Measurements from ENCODE around the gene TAC3. TPM values are rescaled to one million over a fixed set of nuclear protein-coding genes. Genes with fewer than 3 reads are reported as not detected.

TAC3 gene
- total and polyA plus RNA-seq, 9 donors, result 0.40 to 2.2 TPM; not detected in 7

DNA sequence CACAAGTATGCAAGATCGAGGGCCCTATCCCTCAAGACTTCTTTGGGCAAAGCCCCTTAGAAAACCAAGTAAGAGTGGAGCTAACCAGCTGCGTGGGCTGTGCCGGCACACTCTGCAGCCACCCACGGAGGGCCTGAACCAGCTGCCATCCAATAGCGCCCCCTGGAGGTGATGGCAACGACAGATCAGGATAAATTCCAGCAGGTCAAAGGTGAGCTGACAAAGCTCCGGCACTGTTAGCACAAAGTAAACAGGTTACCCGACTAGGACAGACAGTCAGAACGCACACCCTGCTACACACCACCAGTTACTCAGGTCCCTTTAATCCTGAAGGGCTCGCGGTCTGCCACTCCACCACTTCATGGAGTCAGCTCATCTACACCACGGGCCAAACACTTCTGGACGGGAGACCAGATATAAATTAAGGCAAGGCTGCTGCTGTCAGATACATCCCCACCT, 14.9 kb downstream of the TAC3 start:
- H3K4me1 ChIP-seq (ENCODE audit: insufficient read depth), result peaks cover 3% of the 10 kb centered on the region
- DNase-seq, result peak; percentile 37 to 74 (median 54)
- no peaks in the 10 kb centered on the region for H3K27me3 ChIP-seq
- no peaks in the 10 kb centered on the region for H3K36me3 ChIP-seq
- H3K4me3 ChIP-seq, result no peak overlapping the region
- intact Hi-C loops (cut with DNase I), result no loop called here
- no peaks in the 10 kb centered on the region for H3K9me3 ChIP-seq
- H3K27ac ChIP-seq, result no peak overlapping the region
- 27 to 36% (median 30%) methylated on average over 13 of the region's 13 CpGs for WGBS, 3 donors
- TF ChIP-seq, protein P1, sequence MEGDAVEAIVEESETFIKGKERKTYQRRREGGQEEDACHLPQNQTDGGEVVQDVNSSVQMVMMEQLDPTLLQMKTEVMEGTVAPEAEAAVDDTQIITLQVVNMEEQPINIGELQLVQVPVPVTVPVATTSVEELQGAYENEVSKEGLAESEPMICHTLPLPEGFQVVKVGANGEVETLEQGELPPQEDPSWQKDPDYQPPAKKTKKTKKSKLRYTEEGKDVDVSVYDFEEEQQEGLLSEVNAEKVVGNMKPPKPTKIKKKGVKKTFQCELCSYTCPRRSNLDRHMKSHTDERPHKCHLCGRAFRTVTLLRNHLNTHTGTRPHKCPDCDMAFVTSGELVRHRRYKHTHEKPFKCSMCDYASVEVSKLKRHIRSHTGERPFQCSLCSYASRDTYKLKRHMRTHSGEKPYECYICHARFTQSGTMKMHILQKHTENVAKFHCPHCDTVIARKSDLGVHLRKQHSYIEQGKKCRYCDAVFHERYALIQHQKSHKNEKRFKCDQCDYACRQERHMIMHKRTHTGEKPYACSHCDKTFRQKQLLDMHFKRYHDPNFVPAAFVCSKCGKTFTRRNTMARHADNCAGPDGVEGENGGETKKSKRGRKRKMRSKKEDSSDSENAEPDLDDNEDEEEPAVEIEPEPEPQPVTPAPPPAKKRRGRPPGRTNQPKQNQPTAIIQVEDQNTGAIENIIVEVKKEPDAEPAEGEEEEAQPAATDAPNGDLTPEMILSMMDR (IDR thresholded peaks at IDR 0.05), result peak; percentile 12 to 49 (median 24)
- TF ChIP-seq EP300 (IDR thresholded peaks at IDR 0.05) (no peak), POLR2A (IDR thresholded peaks at IDR 0.05) (no peak)

DNA sequence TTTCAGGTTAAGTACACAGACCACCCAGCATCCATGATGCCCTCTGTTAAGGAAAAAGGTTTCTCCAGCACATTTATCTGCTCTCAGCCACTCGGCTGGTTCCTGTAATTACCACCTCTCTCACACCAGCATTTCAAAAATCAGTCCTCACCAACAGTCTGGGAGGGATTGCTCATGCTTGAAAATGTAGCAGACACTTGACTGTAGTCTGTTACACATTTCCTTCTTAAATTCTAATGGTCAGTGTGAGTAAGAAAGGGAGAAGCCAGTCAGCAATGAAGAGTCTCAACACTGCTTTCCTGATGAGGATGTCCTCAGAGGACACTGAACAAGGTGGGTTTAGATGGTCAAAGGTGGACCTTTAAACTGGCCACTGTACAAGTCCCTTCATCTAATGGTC, 15.9 kb downstream of the TAC3 start:
- DNase-seq, result no peak
- Histone ChIP-seq H3K27ac (no peak overlapping the region), H3K4me1 (ENCODE audit: insufficient read depth) (peaks cover 3% of the 10 kb centered on the region), H3K36me3 (no peaks in the 10 kb centered on the region), H3K4me3 (no peak overlapping the region), H3K27me3 (no peaks in the 10 kb centered on the region), H3K9me3 (no peaks in the 10 kb centered on the region)
- intact Hi-C loops (cut with DNase I), result no loop called here
- WGBS, 3 donors, result 41 to 64% (median 55%) methylated on average over 1 of the region's 1 CpG
- TF ChIP-seq POLR2A (IDR thresholded peaks at IDR 0.05), result no peak
- TF ChIP-seq EP300 (IDR thresholded peaks at IDR 0.05), result no peak
- TF ChIP-seq, protein P1 (IDR thresholded peaks at IDR 0.05), result no peak

DNA sequence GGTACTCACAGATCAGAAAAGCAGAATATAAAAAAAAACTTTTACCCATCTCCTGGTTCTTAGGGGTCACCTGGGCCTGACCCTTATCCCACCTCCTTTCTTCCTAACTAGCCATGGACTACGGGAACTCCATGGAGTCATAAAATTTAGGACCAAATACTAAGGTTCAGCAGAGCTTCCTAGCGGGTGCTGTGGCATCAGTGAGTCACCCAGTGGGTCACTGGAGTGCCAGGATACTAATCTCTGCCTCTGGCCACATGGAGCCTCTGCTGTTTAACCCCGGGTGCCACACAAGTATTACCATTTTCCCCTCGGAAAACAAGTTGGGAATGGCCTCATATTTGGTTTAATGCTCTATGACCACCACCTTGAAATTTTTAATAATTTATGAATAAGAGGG, 16.9 kb downstream of the TAC3 start:
- Histone ChIP-seq H3K4me1 (ENCODE audit: insufficient read depth) (peaks cover 3% of the 10 kb centered on the region), H3K27ac (no peak overlapping the region), H3K36me3 (no peaks in the 10 kb centered on the region), H3K4me3 (no peak overlapping the region), H3K27me3 (no peaks in the 10 kb centered on the region), H3K9me3 (no peaks in the 10 kb centered on the region)
- DNase-seq, result no peak
- 85 to 88% (median 86%) methylated on average over 4 of the region's 4 CpGs for WGBS, 3 donors
- intact Hi-C loops (cut with DNase I), result no loop called here
- TF ChIP-seq EP300 (IDR thresholded peaks at IDR 0.05), result no peak
- TF ChIP-seq POLR2A (IDR thresholded peaks at IDR 0.05), result no peak
- TF ChIP-seq, protein P1 (IDR thresholded peaks at IDR 0.05), result no peak

DNA sequence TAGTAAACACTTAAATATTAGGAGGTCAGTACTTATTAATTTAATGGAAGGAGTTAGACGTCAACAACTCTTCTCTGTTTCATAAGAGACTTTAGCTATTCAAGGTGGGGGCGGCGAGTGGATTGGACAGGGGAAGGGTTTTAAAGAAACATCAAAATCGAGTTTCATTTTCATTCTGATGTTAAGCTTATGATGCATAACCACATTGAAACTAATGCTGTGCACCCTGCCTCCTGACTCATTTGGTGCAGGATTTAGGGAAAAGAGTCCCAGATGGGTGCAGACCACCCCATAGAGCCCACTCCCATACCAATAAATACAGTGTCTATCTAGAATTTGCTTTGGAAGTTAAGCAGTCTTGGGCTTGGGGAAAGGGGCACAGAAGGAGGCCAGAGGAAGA, 17.3 kb downstream of the TAC3 start:
- H3K27me3 ChIP-seq, result no peaks in the 10 kb centered on the region
- H3K4me3 ChIP-seq, result no peak overlapping the region
- peaks cover 3% of the 10 kb centered on the region for H3K4me1 ChIP-seq (ENCODE audit: insufficient read depth)
- WGBS, 3 donors, result 65 to 72% (median 71%) methylated on average over 4 of the region's 4 CpGs
- TF ChIP-seq EP300 (IDR thresholded peaks at IDR 0.05) (no peak), POLR2A (IDR thresholded peaks at IDR 0.05) (no peak)
- TF ChIP-seq, protein P1 (IDR thresholded peaks at IDR 0.05), result no peak
- no peaks in the 10 kb centered on the region for H3K9me3 ChIP-seq
- no peaks in the 10 kb centered on the region for H3K36me3 ChIP-seq
- intact Hi-C loops (cut with DNase I), result no loop called here
- DNase-seq, result no peak
- no peak overlapping the region for H3K27ac ChIP-seq

Measured in ovary (tissue), 9 donors.